ENCODE results near the gene PTTG1. TPM values are rescaled to one million over a fixed set of nuclear protein-coding genes. Genes with fewer than 3 reads are reported as not detected.

PTTG1 gene
- total RNA-seq, 1 donor from 2014 or later: 146 TPM

DNA sequence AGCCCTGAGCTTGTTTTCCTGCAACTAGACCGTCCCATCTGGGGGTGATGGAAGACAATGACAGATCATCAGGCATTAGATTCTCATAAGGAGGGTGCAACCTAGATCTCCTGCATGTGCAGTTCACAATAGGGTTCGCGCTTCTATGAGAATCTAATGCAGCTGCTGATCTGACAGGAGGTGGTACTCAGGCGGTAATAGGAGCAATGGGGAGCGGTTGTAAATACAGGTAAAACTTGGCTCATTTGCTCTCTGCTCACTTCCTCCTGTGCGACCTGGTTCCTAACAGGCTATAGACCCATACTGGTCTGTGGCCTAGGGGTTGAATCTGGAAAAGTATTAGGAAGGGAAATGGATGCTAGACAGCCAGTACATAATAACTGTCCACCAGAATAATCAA is 39.7 kb downstream of the PTTG1 start:
- no peak overlapping the region for H3K27ac Mint-ChIP-seq
- peaks cover 7% of the 10 kb centered on the region for H3K36me3 Mint-ChIP-seq (ENCODE audit: low read depth)
- H3K27me3 Mint-ChIP-seq (ENCODE audit: low read depth): no peaks in the 10 kb centered on the region
- H3K4me1 Mint-ChIP-seq (ENCODE audit: low read depth): peaks cover 51% of the 10 kb centered on the region
- no peak for DNase-seq (ENCODE audit: low spot score)
- intact Hi-C loops (cut with micrococcal nuclease): no loop called here
- no peak overlapping the region for H3K4me3 Mint-ChIP-seq (ENCODE audit: low read depth)
- no peaks in the 10 kb centered on the region for H3K9me3 Mint-ChIP-seq

- Mint-ChIP-seq H3K36me3 (ENCODE audit: low read depth) (peaks cover 7% of the 10 kb centered on the region), H3K27ac (peak overlapping the region; percentile 61), H3K4me1 (ENCODE audit: low read depth) (peaks cover 56% of the 10 kb centered on the region), H3K27me3 (ENCODE audit: low read depth) (no peaks in the 10 kb centered on the region), H3K9me3 (no peaks in the 10 kb centered on the region), H3K4me3 (ENCODE audit: low read depth) (no peak overlapping the region)
- intact Hi-C loops (cut with micrococcal nuclease): no loop called here
- no peak for DNase-seq (ENCODE audit: low spot score)
Observed at GRCh38 chr5:160462167-160462566, 40.5 kb downstream of the PTTG1 start.

DNA sequence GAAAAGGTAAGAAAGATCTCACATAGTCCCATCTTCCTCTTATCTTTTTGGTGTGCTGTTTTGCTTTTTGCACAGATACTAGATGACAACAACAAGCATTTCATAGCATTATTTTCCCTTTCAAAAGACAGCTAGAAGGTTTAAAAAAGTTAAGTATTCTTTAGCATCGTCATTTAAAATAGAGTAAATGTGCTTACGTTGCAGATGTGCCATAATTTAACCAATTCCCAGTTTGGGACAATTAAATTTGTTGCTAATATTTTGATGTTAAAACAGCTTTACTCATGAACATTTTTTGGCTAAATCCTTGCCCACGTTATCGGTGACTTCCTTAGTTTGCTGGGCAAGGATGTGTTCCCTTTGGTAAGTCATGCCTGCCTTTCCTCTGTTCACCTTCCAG is 41.6 kb downstream of the PTTG1 start:
- H3K27me3 Mint-ChIP-seq (ENCODE audit: low read depth): no peaks in the 10 kb centered on the region
- no peaks in the 10 kb centered on the region for H3K9me3 Mint-ChIP-seq
- H3K4me1 Mint-ChIP-seq (ENCODE audit: low read depth): peaks cover 60% of the 10 kb centered on the region
- no peak overlapping the region for H3K4me3 Mint-ChIP-seq (ENCODE audit: low read depth)
- intact Hi-C loops (cut with micrococcal nuclease): no loop called here
- no peak for DNase-seq (ENCODE audit: low spot score)
- H3K36me3 Mint-ChIP-seq (ENCODE audit: low read depth): peaks cover 7% of the 10 kb centered on the region
- no peak overlapping the region for H3K27ac Mint-ChIP-seq

GRCh38 chr5:160463740-160464465 is 42.2 kb downstream of the PTTG1 start:
- Mint-ChIP-seq H3K36me3 (ENCODE audit: low read depth) (peaks cover 8% of the 10 kb centered on the region), H3K27ac (peak overlapping the region; percentile 59), H3K27me3 (ENCODE audit: low read depth) (no peaks in the 10 kb centered on the region), H3K4me3 (ENCODE audit: low read depth) (peak overlapping the region; percentile 30), H3K9me3 (no peaks in the 10 kb centered on the region), H3K4me1 (ENCODE audit: low read depth) (peaks cover 57% of the 10 kb centered on the region)
- intact Hi-C loops (cut with micrococcal nuclease): no loop called here
- DNase-seq (ENCODE audit: low spot score): no peak

GRCh38 chr5:160464466-160464797 is 42.8 kb downstream of the PTTG1 start:
- Mint-ChIP-seq H3K9me3 (no peaks in the 10 kb centered on the region), H3K36me3 (ENCODE audit: low read depth) (peaks cover 11% of the 10 kb centered on the region), H3K4me3 (ENCODE audit: low read depth) (peak overlapping the region; percentile 30), H3K27ac (peak overlapping the region; percentile 59), H3K4me1 (ENCODE audit: low read depth) (peaks cover 53% of the 10 kb centered on the region), H3K27me3 (ENCODE audit: low read depth) (no peaks in the 10 kb centered on the region)
- DNase-seq (ENCODE audit: low spot score): no peak
- intact Hi-C loops (cut with micrococcal nuclease): no loop called here

GRCh38 chr5:160466116-160466515 is 44.5 kb downstream of the PTTG1 start:
- Mint-ChIP-seq H3K27ac (peak overlapping the region; percentile 46), H3K27me3 (ENCODE audit: low read depth) (no peaks in the 10 kb centered on the region), H3K9me3 (no peaks in the 10 kb centered on the region), H3K36me3 (ENCODE audit: low read depth) (peaks cover 24% of the 10 kb centered on the region), H3K4me1 (ENCODE audit: low read depth) (peaks cover 60% of the 10 kb centered on the region), H3K4me3 (ENCODE audit: low read depth) (peak overlapping the region; percentile 17)
- DNase-seq (ENCODE audit: low spot score): no peak
- intact Hi-C loops (cut with micrococcal nuclease): no loop called here

DNA sequence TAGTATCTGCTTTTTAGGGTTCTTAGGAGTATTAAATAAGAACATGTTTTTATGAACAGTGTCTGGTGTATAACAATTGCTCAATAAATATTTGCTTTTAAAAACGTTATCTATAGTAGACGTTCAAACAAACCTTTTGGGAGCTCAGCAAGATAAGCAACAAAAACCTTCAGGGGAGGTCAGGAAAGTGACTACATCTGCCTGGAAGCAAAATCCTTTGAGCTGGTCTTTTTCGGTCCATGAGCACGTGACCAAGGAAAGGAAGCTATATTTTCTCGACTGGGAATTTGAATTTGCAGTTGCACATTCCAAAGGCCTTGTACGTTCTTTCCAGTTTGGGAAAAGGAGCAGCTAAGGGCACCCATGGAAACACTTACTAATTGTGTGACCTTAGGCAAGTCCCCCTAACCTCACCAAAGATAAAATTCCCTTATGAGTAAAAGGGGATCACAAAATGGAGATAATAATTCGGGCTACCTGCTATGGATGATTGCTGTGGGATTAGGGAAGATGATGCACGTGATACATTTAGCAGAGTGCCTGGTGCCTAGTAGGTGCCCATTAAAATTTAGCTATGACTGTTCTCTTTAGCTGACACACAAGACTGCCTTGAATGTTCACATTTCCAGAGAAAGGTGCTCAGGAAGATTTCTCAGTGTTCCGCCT is 45.4 kb downstream of the PTTG1 start:
- H3K4me3 Mint-ChIP-seq (ENCODE audit: low read depth): peak overlapping the region; percentile 96
- intact Hi-C loops (cut with micrococcal nuclease): loop anchor here (1.0 kb wide), 3 partner anchors 40 to 76 kb away; no protein-coding TSS in a partner anchor
- H3K4me1 Mint-ChIP-seq (ENCODE audit: low read depth): peaks cover 68% of the 10 kb centered on the region
- no peaks in the 10 kb centered on the region for H3K27me3 Mint-ChIP-seq (ENCODE audit: low read depth)
- DNase-seq (ENCODE audit: low spot score): no peak
- no peaks in the 10 kb centered on the region for H3K9me3 Mint-ChIP-seq
- peaks cover 33% of the 10 kb centered on the region for H3K36me3 Mint-ChIP-seq (ENCODE audit: low read depth)
- H3K27ac Mint-ChIP-seq: peak overlapping the region; percentile 99

GRCh38 chr5:160467555-160468362 is 46.1 kb downstream of the PTTG1 start:
- Mint-ChIP-seq H3K9me3 (no peaks in the 10 kb centered on the region), H3K4me3 (ENCODE audit: low read depth) (peak overlapping the region; percentile 96), H3K36me3 (ENCODE audit: low read depth) (peaks cover 35% of the 10 kb centered on the region), H3K27me3 (ENCODE audit: low read depth) (no peaks in the 10 kb centered on the region), H3K27ac (peak overlapping the region; percentile 99), H3K4me1 (ENCODE audit: low read depth) (peaks cover 67% of the 10 kb centered on the region)
- peak; percentile 84 for DNase-seq (ENCODE audit: low spot score)
- intact Hi-C loops (cut with micrococcal nuclease): loop anchor here (1.0 kb wide), 8 partner anchors 10 to 190 kb away; partner anchors contain the start of gene SLU7

DNA sequence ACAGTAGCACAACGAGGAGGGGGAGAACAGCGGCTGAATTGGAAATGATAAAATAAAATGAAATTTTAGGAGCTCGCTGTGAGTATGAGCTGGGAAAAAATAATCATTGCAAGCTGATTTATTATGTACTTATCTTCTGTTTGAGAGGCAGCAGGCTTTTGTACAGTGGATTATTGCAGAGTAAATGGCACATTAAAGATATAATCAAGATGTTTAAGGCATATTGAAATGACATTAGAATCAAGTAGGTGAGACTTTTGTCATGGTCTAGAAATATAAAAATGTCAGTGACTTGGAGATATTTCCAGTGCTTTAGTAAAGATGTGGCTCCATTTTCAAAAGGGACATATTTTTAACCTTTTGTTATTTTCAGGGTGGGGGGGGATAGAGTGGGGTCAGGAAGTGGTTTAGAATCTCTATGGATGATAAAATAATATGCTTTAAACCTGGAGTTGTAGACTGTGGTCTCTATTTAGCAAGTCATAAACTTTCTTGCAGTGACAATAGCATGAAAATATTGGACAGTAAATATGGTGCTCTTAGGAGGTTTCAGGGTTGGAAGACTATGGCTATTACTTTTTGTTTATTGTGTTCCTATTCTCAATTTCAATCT is 46.8 kb downstream of the PTTG1 start:
- Mint-ChIP-seq H3K36me3 (ENCODE audit: low read depth) (peaks cover 42% of the 10 kb centered on the region), H3K4me3 (ENCODE audit: low read depth) (peak overlapping the region; percentile 96), H3K9me3 (no peaks in the 10 kb centered on the region), H3K4me1 (ENCODE audit: low read depth) (peaks cover 71% of the 10 kb centered on the region), H3K27me3 (ENCODE audit: low read depth) (no peaks in the 10 kb centered on the region), H3K27ac (peak overlapping the region; percentile 99)
- DNase-seq (ENCODE audit: low spot score): no peak
- intact Hi-C loops (cut with micrococcal nuclease): loop anchor here (1.0 kb wide), 5 partner anchors 9 to 189 kb away; partner anchors contain the start of gene SLU7

- Mint-ChIP-seq H3K4me1 (ENCODE audit: low read depth) (peaks cover 69% of the 10 kb centered on the region), H3K9me3 (no peaks in the 10 kb centered on the region), H3K36me3 (ENCODE audit: low read depth) (peaks cover 50% of the 10 kb centered on the region), H3K4me3 (ENCODE audit: low read depth) (peak overlapping the region; percentile 96), H3K27me3 (ENCODE audit: low read depth) (no peaks in the 10 kb centered on the region), H3K27ac (peak overlapping the region; percentile 88)
- intact Hi-C loops (cut with micrococcal nuclease): loop anchor here (2.0 kb wide), 1 partner anchor 15 kb away; no protein-coding TSS in a partner anchor
- DNase-seq (ENCODE audit: low spot score): no peak
Observed at GRCh38 chr5:160469156-160470144, 47.8 kb downstream of the PTTG1 start.

GRCh38 chr5:160470437-160471361 is 49.0 kb downstream of the PTTG1 start:
- no peaks in the 10 kb centered on the region for H3K27me3 Mint-ChIP-seq (ENCODE audit: low read depth)
- intact Hi-C loops (cut with micrococcal nuclease): loop anchor here (2.0 kb wide), 1 partner anchor 14 kb away; no protein-coding TSS in a partner anchor

More at GRCh38 chr5:160470437-160471361, 49.0 kb downstream of the PTTG1 start:
- Mint-ChIP-seq H3K27ac (peak overlapping the region; percentile 68), H3K4me3 (ENCODE audit: low read depth) (peak overlapping the region; percentile 96), H3K9me3 (no peaks in the 10 kb centered on the region), H3K4me1 (ENCODE audit: low read depth) (peaks cover 69% of the 10 kb centered on the region), H3K36me3 (ENCODE audit: low read depth) (peaks cover 61% of the 10 kb centered on the region)
- DNase-seq (ENCODE audit: low spot score): no peak
